ENCODE results near the gene TACSTD2.
A peak's percentile ranks its signal among the peaks of the same experiment; 100 is the strongest.
"Not testable (repeated sequence)": the region's sequence is repeated elsewhere in the genome, so short reads cannot be mapped to it uniquely, and the experiment has no call there.

The TACSTD2 gene

DNA sequence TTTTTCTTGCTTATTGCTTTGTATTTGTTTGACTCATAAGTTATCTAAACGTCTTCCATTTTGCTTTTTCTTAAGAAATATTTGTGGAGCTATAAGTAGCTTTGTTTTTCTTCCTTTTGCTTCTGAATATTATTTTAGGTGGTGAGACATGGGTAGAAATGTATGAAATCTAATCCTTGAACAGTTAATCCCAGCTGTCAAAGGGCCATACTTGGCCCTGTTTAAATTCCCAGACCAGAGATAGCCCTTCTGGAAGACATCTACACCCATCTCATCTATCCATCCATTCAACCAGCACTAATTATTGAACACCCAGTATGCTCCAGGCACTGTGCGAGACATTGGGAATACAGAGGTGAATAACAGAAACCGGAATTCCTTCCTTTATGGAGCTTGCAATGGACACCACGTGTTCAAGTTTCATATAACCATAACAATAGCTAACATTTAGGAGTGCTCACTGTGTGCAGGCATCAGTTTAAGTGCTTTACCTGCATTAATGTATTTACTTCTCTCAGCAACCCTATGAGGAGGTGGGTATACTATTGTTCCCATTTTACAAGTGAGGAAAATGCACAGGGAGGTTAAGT, 8.7 kb downstream of the TACSTD2 start:
- ATAC-seq (replicated peaks) (no peak), DNase-seq (no peak)
- peaks cover 37 to 47% of the 10 kb centered on the region in 2 donors for H3K27me3 Mint-ChIP-seq
- no peaks in the 10 kb centered on the region for H3K36me3 Mint-ChIP-seq
- H3K4me3 Mint-ChIP-seq: no peak overlapping the region
- no peak overlapping the region for H3K27ac Mint-ChIP-seq
- H3K9me3 Mint-ChIP-seq: peaks cover 0 to 2% of the 10 kb centered on the region in 2 donors
- H3K4me1 Mint-ChIP-seq: no peaks in the 10 kb centered on the region

DNA sequence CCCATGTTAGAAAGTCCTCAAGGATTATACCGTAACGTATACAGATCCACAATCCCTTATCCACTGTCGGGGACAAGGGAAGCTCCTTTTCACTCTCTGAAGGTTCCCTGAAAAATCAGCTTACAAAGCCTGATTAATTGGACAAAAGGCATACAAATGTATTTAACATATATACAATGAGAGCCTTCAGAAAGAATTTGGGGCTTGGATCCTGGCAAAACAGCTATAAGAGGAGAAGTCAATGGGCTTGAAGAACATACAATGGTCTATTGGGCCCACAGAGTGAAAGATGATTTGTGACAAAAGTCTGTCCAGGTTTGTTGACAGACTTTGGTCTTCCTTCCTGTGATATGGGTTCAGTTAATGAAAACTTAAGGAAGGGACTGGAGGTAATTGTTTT, 10.7 kb downstream of the TACSTD2 start:
- H3K4me3 Mint-ChIP-seq: no peak overlapping the region

DNA sequence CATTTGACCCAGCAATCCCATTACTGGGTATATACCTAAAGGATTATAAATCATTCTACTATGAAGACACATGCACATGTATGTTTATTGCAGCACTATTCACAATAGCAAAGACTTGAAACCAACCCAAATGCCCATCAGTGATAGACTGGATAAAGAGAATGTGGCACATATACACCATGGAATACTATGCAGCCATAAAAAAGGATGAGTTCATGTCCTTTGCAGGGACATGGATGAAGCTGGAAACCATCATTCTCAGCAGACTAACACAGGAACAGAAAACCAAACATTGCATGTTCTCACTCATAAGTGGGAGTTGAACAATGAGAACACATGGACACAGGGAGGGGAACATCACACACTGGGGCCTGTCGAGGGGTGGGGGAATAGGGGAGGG, 13.3 kb downstream of the TACSTD2 start:
- not testable (repeated sequence) for DNase-seq; H3K4me3 Mint-ChIP-seq; H3K27ac Mint-ChIP-seq; H3K4me1 Mint-ChIP-seq; H3K36me3 Mint-ChIP-seq; H3K9me3 Mint-ChIP-seq; ATAC-seq (replicated peaks)
- H3K27me3 Mint-ChIP-seq: peaks cover 20 to 27% of the 10 kb centered on the region in 2 donors

More for the DNA sequence above, 10.7 kb downstream of the TACSTD2 start:
- Mint-ChIP-seq H3K4me1 (no peaks in the 10 kb centered on the region), H3K36me3 (no peaks in the 10 kb centered on the region), H3K27me3 (peaks cover 37 to 40% of the 10 kb centered on the region in 2 donors), H3K27ac (no peak overlapping the region), H3K9me3 (peaks cover 0 to 4% of the 10 kb centered on the region in 2 donors)
- no peak for DNase-seq
- no peak for ATAC-seq (replicated peaks)

DNA sequence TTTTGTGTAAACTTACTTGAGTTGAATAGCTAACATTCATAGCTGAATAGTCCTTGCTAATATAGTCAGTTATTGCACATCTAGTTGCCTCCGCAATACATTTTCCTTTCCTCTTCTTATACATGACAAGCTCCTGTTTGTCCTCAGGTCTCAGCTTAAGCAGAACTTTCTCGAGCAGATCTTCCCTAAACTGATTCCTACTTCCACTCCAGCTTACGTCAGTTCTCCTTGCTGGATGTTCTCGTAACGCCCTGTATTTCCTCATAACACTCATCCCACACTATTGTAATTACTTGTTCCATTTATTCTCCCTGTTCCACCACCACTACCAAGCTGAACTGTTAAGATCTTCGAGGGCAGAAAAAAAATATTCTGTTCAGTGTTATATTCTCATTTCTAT, 15.4 kb downstream of the TACSTD2 start:
- H3K27me3 Mint-ChIP-seq: peaks cover 23 to 36% of the 10 kb centered on the region in 2 donors
- no peaks in the 10 kb centered on the region for H3K4me1 Mint-ChIP-seq
- DNase-seq: no peak
- no peak overlapping the region for H3K4me3 Mint-ChIP-seq
- peaks cover 0 to 3% of the 10 kb centered on the region in 2 donors for H3K36me3 Mint-ChIP-seq
- no peak for ATAC-seq (replicated peaks)
- no peak overlapping the region for H3K27ac Mint-ChIP-seq
- peaks cover 0 to 2% of the 10 kb centered on the region in 2 donors for H3K9me3 Mint-ChIP-seq

DNA sequence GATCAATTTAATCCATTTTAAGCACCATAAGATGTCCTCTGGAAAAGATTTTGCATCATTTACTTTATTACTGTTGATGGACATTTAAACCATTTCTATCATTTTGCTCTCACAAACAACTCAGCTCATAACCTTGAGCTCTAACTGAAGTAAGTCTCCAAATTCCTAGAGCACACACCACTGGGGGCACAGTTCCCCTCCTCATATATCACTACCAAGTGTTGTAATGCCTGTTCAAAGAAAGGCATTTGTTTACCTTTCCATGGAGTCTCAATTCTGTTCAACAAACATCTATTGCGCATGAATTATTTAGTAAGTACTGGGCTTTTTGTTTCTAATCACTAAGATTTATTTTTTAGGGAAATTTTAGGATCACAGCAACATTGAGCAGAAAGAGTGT, 21.7 kb downstream of the TACSTD2 start:
- peaks cover 16 to 22% of the 10 kb centered on the region in 2 donors for H3K27me3 Mint-ChIP-seq
- no peak overlapping the region for H3K4me3 Mint-ChIP-seq
- no peak overlapping the region for H3K27ac Mint-ChIP-seq
- H3K4me1 Mint-ChIP-seq: no peaks in the 10 kb centered on the region
- no peaks in the 10 kb centered on the region for H3K9me3 Mint-ChIP-seq
- peaks cover 0 to 3% of the 10 kb centered on the region in 2 donors for H3K36me3 Mint-ChIP-seq
- ATAC-seq (replicated peaks) (no peak), DNase-seq (no peak)

DNA sequence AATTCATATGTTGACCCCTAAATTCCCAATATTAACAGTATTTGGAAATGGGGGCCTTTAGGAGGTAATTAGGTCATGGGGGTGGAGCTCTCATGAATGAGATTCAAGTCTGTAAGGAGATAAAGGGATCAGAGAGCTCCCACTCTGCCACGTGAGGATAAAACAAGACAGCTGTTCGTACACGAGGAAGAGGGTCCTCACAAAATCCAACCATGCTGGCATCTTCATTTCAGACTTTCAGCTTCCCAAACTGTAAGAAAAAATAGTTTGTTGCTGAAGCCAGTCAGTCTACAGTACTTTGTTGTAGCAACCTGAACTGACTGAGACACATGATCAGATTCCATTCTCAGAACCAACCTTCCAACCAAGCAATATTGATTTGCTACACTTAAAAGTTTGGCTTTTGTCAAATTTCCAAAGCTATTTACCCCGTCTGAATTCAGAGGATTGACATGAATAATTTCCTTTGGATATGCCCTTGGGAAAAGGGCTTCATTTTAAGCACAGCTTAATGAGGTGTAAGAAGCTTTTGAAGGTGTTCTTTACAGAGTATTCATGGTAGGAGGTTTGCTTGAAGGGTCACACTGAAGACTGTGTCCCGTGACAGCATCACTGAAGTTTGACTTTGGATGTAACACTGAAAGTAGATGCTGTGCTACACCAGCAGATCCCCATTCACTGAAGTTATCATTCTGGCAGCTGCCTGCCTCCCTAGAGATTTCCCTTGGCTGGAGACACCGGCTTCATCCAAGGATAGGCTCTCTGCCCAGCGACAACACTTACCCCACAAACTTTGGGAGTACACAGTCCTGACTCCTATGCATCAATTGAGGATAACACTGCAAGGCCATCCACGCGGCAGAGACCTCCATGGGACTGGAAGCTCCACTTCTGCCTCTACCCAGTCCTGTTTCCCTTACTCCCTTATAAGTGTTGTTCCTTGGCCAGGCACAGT, 25.6 kb downstream of the TACSTD2 start:
- H3K36me3 Mint-ChIP-seq: no peaks in the 10 kb centered on the region
- no peaks in the 10 kb centered on the region for H3K9me3 Mint-ChIP-seq
- H3K4me1 Mint-ChIP-seq: peaks cover 3 to 7% of the 10 kb centered on the region in 2 donors
- no peak overlapping the region for H3K27ac Mint-ChIP-seq
- peaks cover 6 to 10% of the 10 kb centered on the region in 2 donors for H3K27me3 Mint-ChIP-seq
- no peak for DNase-seq
- H3K4me3 Mint-ChIP-seq: no peak overlapping the region
- no peak for ATAC-seq (replicated peaks)

DNA sequence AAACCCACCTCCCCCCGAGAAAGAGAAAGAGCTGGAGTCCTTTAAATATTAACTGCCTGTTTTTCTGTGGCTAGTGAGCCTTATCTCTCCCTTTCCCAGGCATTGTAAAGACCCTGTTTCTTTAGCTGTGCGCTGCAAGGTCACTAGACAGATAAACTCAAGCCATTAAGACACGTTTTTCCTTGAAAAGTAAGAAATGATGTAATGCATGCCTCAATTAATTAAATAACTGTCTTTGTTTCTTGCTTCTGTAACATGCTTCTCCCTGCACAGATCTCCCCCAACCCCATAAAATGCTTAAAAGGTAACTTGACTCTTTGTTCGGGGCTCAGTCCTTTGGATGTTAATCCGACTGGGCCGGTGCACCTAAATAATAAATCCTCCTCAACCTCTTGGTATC, 27.8 kb downstream of the TACSTD2 start:
- not testable (repeated sequence) for H3K27ac Mint-ChIP-seq; H3K27me3 Mint-ChIP-seq; H3K4me3 Mint-ChIP-seq; ATAC-seq (replicated peaks); H3K36me3 Mint-ChIP-seq; DNase-seq; H3K9me3 Mint-ChIP-seq
- H3K4me1 Mint-ChIP-seq: peaks cover 9 to 20% of the 10 kb centered on the region in 2 donors

DNA sequence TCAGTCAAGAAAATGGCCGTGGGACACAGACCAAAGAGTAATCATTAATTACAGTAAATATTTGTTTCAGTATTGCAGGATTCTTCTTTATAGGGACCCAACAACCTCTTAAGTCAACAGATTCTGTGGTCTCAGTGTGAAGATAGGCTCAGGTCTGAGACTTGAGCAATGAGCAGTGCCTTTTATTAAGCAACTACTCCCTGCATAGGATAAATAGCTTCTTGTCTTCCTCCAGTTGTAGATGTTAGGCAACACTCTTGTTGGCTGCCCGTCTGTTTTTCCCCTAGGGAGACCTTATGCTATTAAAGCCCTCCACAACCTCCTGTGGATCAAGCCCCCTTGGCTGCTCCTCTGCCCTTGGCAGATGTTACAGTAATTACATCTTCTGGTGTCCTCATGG, 28.7 kb downstream of the TACSTD2 start:
- H3K9me3 Mint-ChIP-seq: no peaks in the 10 kb centered on the region
- no peaks in the 10 kb centered on the region for H3K36me3 Mint-ChIP-seq
- H3K4me3 Mint-ChIP-seq: no peak overlapping the region
- peaks cover 10 to 23% of the 10 kb centered on the region in 2 donors for H3K4me1 Mint-ChIP-seq
- peaks cover 4 to 9% of the 10 kb centered on the region in 2 donors for H3K27me3 Mint-ChIP-seq
- ATAC-seq (replicated peaks) (no peak), DNase-seq (no peak)
- no peak overlapping the region for H3K27ac Mint-ChIP-seq

DNA sequence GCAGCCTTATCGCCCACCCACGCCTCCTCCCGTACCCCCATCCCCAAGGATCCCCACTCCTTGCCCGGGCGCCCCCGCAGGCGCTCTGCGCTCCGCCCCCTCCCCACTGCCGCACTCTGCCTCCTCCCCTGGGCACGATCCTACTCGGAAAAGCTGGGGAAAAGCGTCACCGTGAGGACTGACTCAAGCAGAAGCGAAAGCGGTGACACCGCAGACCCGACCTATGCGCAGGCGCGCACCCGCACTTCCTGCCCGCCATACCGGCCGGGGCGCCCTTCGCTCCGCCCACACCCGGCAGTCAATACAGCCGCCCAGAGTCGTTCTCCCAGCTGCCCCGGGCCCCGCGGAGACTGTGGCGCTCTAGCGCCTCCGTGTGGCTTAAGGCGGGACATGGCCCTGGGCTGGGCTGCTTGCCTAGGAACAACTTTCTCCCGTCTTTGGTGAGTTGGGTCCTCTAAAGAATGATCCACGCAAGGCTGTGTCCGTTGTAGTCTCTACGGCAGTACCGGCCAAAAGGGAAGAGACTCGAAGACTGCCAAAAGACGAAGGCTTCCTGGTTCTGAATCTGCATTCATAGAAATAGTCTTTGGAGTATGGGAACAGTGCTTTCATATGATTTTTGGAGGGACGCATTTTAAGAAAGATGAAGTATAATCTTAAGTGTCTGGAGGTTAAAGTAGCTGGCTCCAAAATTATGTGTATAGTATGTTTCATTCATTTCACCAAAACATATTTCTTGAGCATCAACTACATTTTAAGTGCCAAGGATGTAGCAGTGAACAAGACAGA, 30.3 kb downstream of the TACSTD2 start, which contains the start of gene OMA1:
TSS of gene OMA1 (minus strand) at position 207 of the 789 bp plus-strand sequence. CDS start 7,432 bp downstream, outside the sequence.
- Mint-ChIP-seq H3K27ac (peak within 1 kb of the TSS; percentile 98), H3K27me3 (peaks cover 0 to 4% of the 10 kb centered on the region in 2 donors), H3K4me3 (peak within 1 kb of the TSS; percentile 92 to 95), H3K9me3 (no peaks in the 10 kb centered on the region), H3K4me1 (peaks cover 12 to 28% of the 10 kb centered on the region in 2 donors), H3K36me3 (no peaks in the 10 kb centered on the region)
- ATAC-seq (replicated peaks) (peak; percentile 93 to 95), DNase-seq (peak; percentile 97)

DNA sequence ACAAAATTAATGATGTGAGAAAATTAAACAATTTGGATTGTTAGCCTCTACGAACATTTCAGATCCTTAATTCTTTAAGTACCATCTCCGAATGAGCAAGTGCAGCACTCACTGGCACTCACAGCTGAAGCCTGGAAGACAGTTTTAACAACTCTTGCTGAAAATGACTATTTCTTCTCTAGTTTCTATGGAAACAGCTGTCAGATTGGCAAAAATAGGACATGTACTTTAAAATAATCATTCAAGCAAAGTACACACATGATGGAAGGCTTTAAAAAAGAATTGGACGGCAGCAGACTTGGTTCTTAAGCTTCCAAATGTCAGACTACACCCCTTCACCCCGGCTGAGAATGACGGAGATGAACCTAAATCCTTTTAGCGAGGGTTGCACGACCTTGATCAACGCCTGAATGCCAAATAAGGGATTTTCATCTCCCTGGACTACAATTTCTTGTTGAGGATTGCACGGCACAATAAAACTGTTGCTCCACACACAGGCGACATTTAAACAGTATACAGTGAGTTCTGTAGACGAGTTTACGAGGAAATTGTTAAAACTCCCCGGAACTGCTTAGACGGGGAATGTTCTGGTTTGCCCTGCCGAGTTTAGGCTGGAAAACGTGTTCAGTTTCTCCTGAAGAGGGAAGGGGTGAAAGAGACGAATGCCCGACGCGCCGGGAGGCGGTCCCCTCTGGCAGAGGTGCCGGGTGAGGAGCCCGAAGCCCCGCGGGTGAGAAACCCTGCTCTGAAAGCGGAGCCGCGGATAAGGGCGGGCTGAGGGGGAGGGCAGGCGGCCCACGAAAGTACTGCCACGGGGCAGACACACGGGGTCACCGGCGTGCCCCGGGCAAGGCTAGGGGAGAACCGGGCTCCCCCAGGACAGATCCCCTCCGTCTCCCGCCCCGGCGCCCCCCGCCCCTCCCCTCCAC, 31.2 kb downstream of the TACSTD2 start:
- H3K9me3 Mint-ChIP-seq: no peaks in the 10 kb centered on the region
- H3K4me1 Mint-ChIP-seq: peaks cover 12 to 28% of the 10 kb centered on the region in 2 donors
- peak overlapping the region; percentile 92 to 95 for H3K4me3 Mint-ChIP-seq
- ATAC-seq (replicated peaks) (peak; percentile 85), DNase-seq (peak; percentile 79)
- peaks cover 0 to 4% of the 10 kb centered on the region in 2 donors for H3K27me3 Mint-ChIP-seq
- H3K36me3 Mint-ChIP-seq: no peaks in the 10 kb centered on the region
- H3K27ac Mint-ChIP-seq: peak overlapping the region; percentile 98

DNA sequence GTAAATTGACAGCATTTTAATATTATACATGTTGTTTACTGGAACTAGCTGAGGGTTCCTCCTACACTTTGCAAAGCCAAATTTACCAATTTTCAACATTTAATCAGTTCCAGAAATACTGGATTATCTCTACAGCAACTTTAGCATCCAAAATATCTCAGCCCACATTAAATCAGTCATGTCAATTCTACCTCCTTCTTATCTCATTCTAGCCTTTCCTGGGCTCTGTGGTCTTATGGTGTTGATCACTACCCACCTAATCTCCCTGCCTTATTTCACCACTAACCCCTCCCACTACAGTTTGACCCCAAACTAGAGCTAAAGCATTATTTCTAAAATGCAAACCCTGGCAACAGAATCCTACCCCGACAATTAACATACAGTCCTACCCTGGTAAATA, 33.8 kb downstream of the TACSTD2 start:
- Mint-ChIP-seq H3K9me3 (no peaks in the 10 kb centered on the region), H3K36me3 (no peaks in the 10 kb centered on the region), H3K27me3 (no peaks in the 10 kb centered on the region), H3K27ac (no peak overlapping the region), H3K4me3 (no peak overlapping the region), H3K4me1 (peaks cover 12 to 28% of the 10 kb centered on the region in 2 donors)
- DNase-seq (no peak), ATAC-seq (replicated peaks) (no peak)

DNA sequence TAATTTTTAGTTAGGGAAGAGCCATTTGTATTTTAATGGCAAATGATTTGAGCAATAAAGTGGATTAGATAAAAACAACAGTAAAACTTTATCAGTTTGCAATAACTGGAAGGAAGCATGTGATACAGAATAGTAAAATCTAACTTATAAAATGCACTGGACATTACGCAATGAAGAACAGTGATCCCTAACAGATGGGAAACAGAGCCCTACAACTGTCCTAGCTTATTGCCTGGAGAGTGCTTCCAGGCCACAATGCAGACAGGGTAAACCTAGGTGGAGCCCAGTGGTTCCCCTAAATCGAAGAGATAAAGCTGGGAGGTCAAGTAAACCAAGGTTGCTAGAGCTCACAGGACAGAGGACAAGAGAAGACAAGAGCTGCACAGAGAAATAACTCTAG, 37.5 kb downstream of the TACSTD2 start:
- H3K4me3 Mint-ChIP-seq: no peak overlapping the region
- H3K9me3 Mint-ChIP-seq: no peaks in the 10 kb centered on the region
- H3K36me3 Mint-ChIP-seq: peaks cover 0 to 5% of the 10 kb centered on the region in 2 donors
- ATAC-seq (replicated peaks): no peak
- DNase-seq: no peak
- H3K27me3 Mint-ChIP-seq: no peaks in the 10 kb centered on the region
- H3K4me1 Mint-ChIP-seq: peaks cover 3 to 8% of the 10 kb centered on the region in 2 donors
- peak overlapping the region; percentile 72 for H3K27ac Mint-ChIP-seq

DNA sequence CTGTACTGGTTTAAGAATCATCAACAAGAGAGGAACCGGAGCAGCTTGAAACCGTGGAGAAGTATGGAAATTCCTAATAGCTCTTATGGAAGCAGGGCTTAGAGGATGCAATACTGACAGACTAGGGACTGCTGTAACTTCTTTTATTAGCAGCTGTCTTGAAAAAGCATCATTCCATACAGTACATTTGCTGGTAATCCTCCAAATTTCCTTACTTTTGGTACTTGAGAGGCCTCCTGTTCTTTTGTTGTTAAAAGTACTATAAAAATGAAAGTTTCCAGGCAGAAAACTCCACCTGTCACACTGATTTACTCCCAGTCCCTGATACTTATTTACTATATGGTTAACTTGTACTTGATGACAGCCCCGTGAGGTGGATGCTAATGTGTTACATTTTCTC, 38.2 kb downstream of the TACSTD2 start:
- Mint-ChIP-seq H3K27me3 (no peaks in the 10 kb centered on the region), H3K9me3 (no peaks in the 10 kb centered on the region), H3K4me3 (no peak overlapping the region), H3K27ac (no peak overlapping the region), H3K36me3 (peaks cover 0 to 5% of the 10 kb centered on the region in 2 donors), H3K4me1 (peaks cover 3 to 7% of the 10 kb centered on the region in 2 donors)
- ATAC-seq (replicated peaks) (no peak), DNase-seq (no peak)

Measured in stimulated activated naive B cell treated with anti-CD40 and anti-IgM and Interleukin-4, amounts not matched to agents 10 μg/mL and 1 μg/mL and 100 μg/mL, for 72 hours (primary cell).